Type B pancreatic cell (in vitro differentiated cells): Measurements from ENCODE around the gene BUD31. TPM values are rescaled to one million over a fixed set of nuclear protein-coding genes. Genes with fewer than 3 reads are reported as not detected.

Experiments
- DNase-seq: peaks from one replicate; pipeline ENCODE4 v3.0.0; 2021; ENCODE audit warnings: mixed read lengths; ENCODE audit not compliant: unreplicated experiment; ENCODE audit errors: extremely low spot score
- H3K27ac Mint-ChIP-seq: 2 replicates; pipeline ENCODE4 v1.8.0; 2021; ENCODE audit warnings: mild to moderate bottlenecking, mixed read lengths
- H3K27me3 Mint-ChIP-seq: 2 replicates; pipeline ENCODE4 v1.8.0; 2021; ENCODE audit warnings: mixed read lengths
- H3K36me3 Mint-ChIP-seq: 2 replicates; pipeline ENCODE4 v1.8.0; 2021; ENCODE audit warnings: mixed read lengths
- H3K4me1 Mint-ChIP-seq: one replicate; pipeline ENCODE4 v1.8.0; 2021; ENCODE audit warnings: mixed read lengths; ENCODE audit not compliant: unreplicated experiment
- H3K4me3 Mint-ChIP-seq: 2 replicates; pipeline ENCODE4 v1.8.0; 2021; ENCODE audit warnings: mild to moderate bottlenecking, mixed read lengths
- H3K9me3 Mint-ChIP-seq: 2 replicates; pipeline ENCODE4 v1.8.0; 2021; ENCODE audit warnings: mixed read lengths
- total RNA-seq: library from RNA; stranded (reverse); gene quantifications from 2 replicates; pipeline ENCODE4 v1.2.1, GENCODE V29; 2021; ENCODE audit warnings: low replicate concordance
- TF ChIP-seq, protein P1 (sequence below): fragments of 200-600 bp; sonication (generic); conservative IDR thresholded peaks from 2 replicates; pipeline ENCODE4 v1.5.0; 2021; ENCODE audit warnings: antibody characterized with exemption, mild to moderate bottlenecking

Gene BUD31
- total RNA-seq, 1 donor from 2014 or later: 102 TPM

DNA sequence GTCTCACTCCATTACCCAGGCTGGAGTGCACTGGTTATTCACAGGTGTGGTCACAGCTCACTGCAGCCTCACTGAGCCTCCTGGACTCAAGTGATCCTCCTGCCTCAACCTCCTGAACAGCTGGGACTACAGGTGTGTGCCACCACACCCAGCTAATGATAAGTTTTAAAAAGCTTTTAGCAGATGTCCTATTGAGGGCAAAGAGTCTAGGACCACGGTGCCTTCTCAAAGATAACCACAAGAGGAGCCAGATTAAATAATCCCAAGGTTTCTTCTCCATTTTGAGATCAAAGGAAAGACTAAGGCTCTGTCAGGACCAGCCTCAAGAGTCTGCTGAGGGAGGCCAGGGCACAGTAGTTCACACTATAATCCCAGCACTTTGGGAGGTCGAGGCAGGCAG lies 52.5 kb downstream of the BUD31 start:
- Mint-ChIP-seq H3K27ac (no peak overlapping the region), H3K4me1 (peaks cover 23% of the 10 kb centered on the region), H3K27me3 (peaks cover 3% of the 10 kb centered on the region), H3K9me3 (no peaks in the 10 kb centered on the region), H3K4me3 (no peak overlapping the region), H3K36me3 (peaks cover 37% of the 10 kb centered on the region)
- TF ChIP-seq, protein P1, sequence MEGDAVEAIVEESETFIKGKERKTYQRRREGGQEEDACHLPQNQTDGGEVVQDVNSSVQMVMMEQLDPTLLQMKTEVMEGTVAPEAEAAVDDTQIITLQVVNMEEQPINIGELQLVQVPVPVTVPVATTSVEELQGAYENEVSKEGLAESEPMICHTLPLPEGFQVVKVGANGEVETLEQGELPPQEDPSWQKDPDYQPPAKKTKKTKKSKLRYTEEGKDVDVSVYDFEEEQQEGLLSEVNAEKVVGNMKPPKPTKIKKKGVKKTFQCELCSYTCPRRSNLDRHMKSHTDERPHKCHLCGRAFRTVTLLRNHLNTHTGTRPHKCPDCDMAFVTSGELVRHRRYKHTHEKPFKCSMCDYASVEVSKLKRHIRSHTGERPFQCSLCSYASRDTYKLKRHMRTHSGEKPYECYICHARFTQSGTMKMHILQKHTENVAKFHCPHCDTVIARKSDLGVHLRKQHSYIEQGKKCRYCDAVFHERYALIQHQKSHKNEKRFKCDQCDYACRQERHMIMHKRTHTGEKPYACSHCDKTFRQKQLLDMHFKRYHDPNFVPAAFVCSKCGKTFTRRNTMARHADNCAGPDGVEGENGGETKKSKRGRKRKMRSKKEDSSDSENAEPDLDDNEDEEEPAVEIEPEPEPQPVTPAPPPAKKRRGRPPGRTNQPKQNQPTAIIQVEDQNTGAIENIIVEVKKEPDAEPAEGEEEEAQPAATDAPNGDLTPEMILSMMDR: peak; percentile 44
- DNase-seq: no peak

DNA sequence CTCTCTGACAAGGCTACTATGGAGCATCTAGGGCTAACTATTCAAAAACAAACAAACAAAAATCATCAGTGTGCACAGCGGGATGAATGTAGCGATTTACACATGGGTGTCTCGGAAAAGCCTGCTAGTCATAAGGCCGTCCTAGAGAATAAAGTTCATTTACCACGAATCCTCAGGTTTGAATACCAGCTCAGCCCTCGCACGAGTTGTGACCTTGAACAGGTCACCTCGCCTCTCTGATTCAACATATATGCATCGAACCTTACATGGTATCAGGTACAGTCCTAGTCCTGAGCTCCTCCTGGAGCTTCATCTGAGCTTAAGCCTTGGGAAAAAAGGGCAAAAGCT lies 56.6 kb downstream of the BUD31 start:
- Mint-ChIP-seq H3K9me3 (no peaks in the 10 kb centered on the region), H3K4me3 (peak overlapping the region; percentile 93), H3K36me3 (peaks cover 21% of the 10 kb centered on the region), H3K27ac (peak overlapping the region; percentile 96), H3K4me1 (peaks cover 20% of the 10 kb centered on the region), H3K27me3 (peaks cover 15% of the 10 kb centered on the region)
- TF ChIP-seq, protein P1: no peak
- no peak for DNase-seq

DNA sequence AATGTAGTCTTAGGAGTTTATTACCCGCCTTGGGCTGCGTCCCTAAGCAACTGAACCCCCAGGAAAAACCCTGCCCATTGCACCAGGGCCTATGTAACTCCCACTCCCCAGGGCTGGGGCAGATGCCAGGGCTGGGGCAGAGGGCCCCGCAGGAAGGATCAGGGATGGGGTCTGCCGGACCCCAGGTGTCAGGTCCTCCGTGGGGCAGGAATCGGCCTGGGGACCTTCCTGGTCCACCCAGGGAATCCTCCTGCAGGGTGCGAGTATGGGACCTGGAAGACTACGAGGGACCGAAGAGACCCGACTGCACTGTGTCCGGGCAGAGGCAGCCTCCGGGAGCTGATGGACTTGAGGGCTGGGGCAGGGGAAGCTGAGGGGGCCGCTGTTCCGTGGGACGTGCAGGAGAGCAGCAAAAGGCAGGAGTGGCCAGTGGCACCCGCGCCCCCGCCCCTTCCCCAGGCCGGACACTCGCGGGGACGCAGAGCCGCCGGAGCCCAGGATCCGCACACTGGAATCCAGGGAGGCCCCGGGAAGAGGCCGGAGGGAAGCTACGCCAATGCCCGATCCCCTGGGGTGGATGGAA lies 59.7 kb downstream of the BUD31 start:
- Mint-ChIP-seq H3K4me3 (no peak overlapping the region), H3K9me3 (no peaks in the 10 kb centered on the region), H3K36me3 (peaks cover 16% of the 10 kb centered on the region), H3K27me3 (peaks cover 19% of the 10 kb centered on the region), H3K4me1 (peaks cover 27% of the 10 kb centered on the region), H3K27ac (no peak overlapping the region)
- TF ChIP-seq, protein P1: no peak
- no peak for DNase-seq

Other genes starting within 250 kb of the BUD31 start
- 0.17 and 0.48 TPM in 2 replicates for gene KPNA7, start 200.9 kb upstream of the BUD31 start, total RNA-seq
- gene MYH16, start 136.1 kb upstream of the BUD31 start, total RNA-seq: not detected in 2 replicates
- 164 and 209 TPM in 2 replicates for gene ARPC1A, start 83.1 kb upstream of the BUD31 start, total RNA-seq
- gene ARPC1B, start 34.2 kb upstream of the BUD31 start, total RNA-seq: 55.0 and 125 TPM in 2 replicates
- gene PDAP1, start 372 bp upstream of the BUD31 start, total RNA-seq: 112 and 115 TPM in 2 replicates
- gene PTCD1, start 29.8 kb downstream of the BUD31 start, total RNA-seq: 7.9 and 11.3 TPM in 2 replicates
- 48.4 and 64.1 TPM in 2 replicates for gene CPSF4, start 30.0 kb downstream of the BUD31 start, total RNA-seq
- 345 and 403 TPM in 2 replicates for gene ATP5MF, start 57.2 kb downstream of the BUD31 start, total RNA-seq
- 12.6 and 19.0 TPM in 2 replicates for gene ZNF789, start 63.9 kb downstream of the BUD31 start, total RNA-seq
- gene ZNF394, start 91.3 kb downstream of the BUD31 start, total RNA-seq: 24.3 and 31.8 TPM in 2 replicates
- gene ZKSCAN5, start 95.7 kb downstream of the BUD31 start, total RNA-seq: 9.2 and 14.0 TPM in 2 replicates
- 10.2 and 10.8 TPM in 2 replicates for gene FAM200A, start 143.1 kb downstream of the BUD31 start, total RNA-seq
- gene ZNF655, start 149.7 kb downstream of the BUD31 start, total RNA-seq: 69.2 and 89.1 TPM in 2 replicates
- 0.36 and 0.82 TPM in 2 replicates for gene TMEM225B, start 189.3 kb downstream of the BUD31 start, total RNA-seq
- gene ZSCAN25, start 208.0 kb downstream of the BUD31 start, total RNA-seq: 22.9 and 25.4 TPM in 2 replicates